ENCODE results near the gene CXCR3. TPM values are rescaled to one million over a fixed set of nuclear protein-coding genes. Genes with fewer than 3 reads are reported as not detected.
A peak's percentile ranks its signal among the peaks of the same experiment; 100 is the strongest.

The CXCR3 gene
- total RNA-seq, 1 donor from 2014 or later, result 1.6 TPM

- H3K4me1 ChIP-seq, result peaks cover 15% of the 10 kb centered on the region
- peak; percentile 31 for TF ChIP-seq CTCF (IDR thresholded peaks at IDR 0.05)
- H3K36me3 ChIP-seq, result no peaks in the 10 kb centered on the region
- DNase-seq (peak; percentile 84), ATAC-seq (peak; percentile 88)
- no peak overlapping the region for H3K4me3 ChIP-seq
- no peaks in the 10 kb centered on the region for H3K27me3 ChIP-seq
- intact Hi-C loops (cut with DNase I), result no loop called here
- no peaks in the 10 kb centered on the region for H3K9me3 ChIP-seq
- peak overlapping the region; percentile 80 for H3K27ac ChIP-seq
Observed at GRCh38 chrX:71622576-71623450, 4.5 kb upstream of the CXCR3 start.

GRCh38 chrX:71622032-71622575 lies 3.8 kb upstream of the CXCR3 start:
- no peak for DNase-seq
- ATAC-seq, result no peak
- Histone ChIP-seq H3K36me3 (no peaks in the 10 kb centered on the region), H3K9me3 (no peaks in the 10 kb centered on the region), H3K27ac (peak overlapping the region; percentile 80), H3K27me3 (no peaks in the 10 kb centered on the region), H3K4me3 (no peak overlapping the region), H3K4me1 (peaks cover 15% of the 10 kb centered on the region)
- TF ChIP-seq CTCF (IDR thresholded peaks at IDR 0.05), result no peak
- intact Hi-C loops (cut with DNase I), result no loop called here

GRCh38 chrX:71621603-71622002 lies 3.3 kb upstream of the CXCR3 start:
- no peak for TF ChIP-seq CTCF (IDR thresholded peaks at IDR 0.05)
- no peak for DNase-seq
- H3K27ac ChIP-seq, result no peak overlapping the region

GRCh38 chrX:71619986-71620385 lies 1.7 kb upstream of the CXCR3 start:
- ATAC-seq (no peak), DNase-seq (no peak)
- H3K4me3 ChIP-seq, result no peak overlapping the region
- H3K36me3 ChIP-seq, result no peaks in the 10 kb centered on the region
- TF ChIP-seq CTCF (IDR thresholded peaks at IDR 0.05), result no peak
- peaks cover 15% of the 10 kb centered on the region for H3K4me1 ChIP-seq
- H3K27ac ChIP-seq, result no peak overlapping the region
- no peaks in the 10 kb centered on the region for H3K9me3 ChIP-seq
- intact Hi-C loops (cut with DNase I), result no loop called here
- no peaks in the 10 kb centered on the region for H3K27me3 ChIP-seq

More at GRCh38 chrX:71621603-71622002, 3.3 kb upstream of the CXCR3 start:
- Histone ChIP-seq H3K27me3 (no peaks in the 10 kb centered on the region), H3K4me3 (no peak overlapping the region), H3K36me3 (no peaks in the 10 kb centered on the region), H3K4me1 (peaks cover 15% of the 10 kb centered on the region), H3K9me3 (no peaks in the 10 kb centered on the region)
- no peak for ATAC-seq
- intact Hi-C loops (cut with DNase I), result no loop called here

DNA sequence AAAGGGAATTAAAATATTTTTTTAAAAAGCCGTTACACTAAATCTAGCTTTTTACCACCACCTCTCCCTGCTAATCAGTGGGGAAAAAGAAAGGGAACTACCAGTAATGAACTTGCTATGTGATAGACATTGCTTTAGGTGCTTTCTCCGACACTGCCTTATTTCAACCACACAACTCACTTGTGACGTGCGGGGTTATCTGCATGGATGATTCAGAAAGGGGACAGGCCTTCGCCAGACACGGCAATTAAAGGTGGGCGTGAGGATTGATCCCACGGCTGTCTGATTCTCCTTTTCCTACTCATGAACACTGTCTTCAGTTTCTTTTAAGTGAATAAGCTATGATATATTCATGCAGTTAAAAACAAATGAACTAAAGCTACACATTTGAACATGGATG lies 882 bp upstream of the CXCR3 start:
- no peak for TF ChIP-seq CTCF (IDR thresholded peaks at IDR 0.05)
- ATAC-seq (no peak), DNase-seq (no peak)

More for the DNA sequence above, 882 bp upstream of the CXCR3 start:
- Histone ChIP-seq H3K27me3 (no peaks in the 10 kb centered on the region), H3K4me1 (peaks cover 15% of the 10 kb centered on the region), H3K9me3 (no peaks in the 10 kb centered on the region), H3K27ac (no peak overlapping the region), H3K4me3 (no peak overlapping the region), H3K36me3 (no peaks in the 10 kb centered on the region)
- intact Hi-C loops (cut with DNase I), result no loop called here
